Fibroblast of the aortic adventitia (primary cell): ENCODE measurements around the gene LRSAM1. TPM values are rescaled to one million over a fixed set of nuclear protein-coding genes. Genes with fewer than 3 reads are reported as not detected.

ENCODE experiments used
- DNase-seq: peaks from one replicate; pipeline ENCODE4 v3.0.0-alpha.2; 2010; ENCODE audit warnings: low read depth
- H3K4me3 ChIP-seq: 2 replicates; pipeline ENCODE4 v1.5.1; 2011; ENCODE audit warnings: low read depth, mild to moderate bottlenecking, control low read depth, low read length, moderate library complexity
- CTCF ChIP-seq: IDR thresholded peaks from 2 replicates; pipeline ENCODE4 v1.5.1; 2011; ENCODE audit warnings: mild to moderate bottlenecking, low read length, control low read depth, inconsistent platforms; ENCODE audit not compliant: insufficient read depth
- total RNA-seq: library from RNA; depleted of rRNA; stranded (reverse); fragments of >200 nt; gene quantifications from 2 replicates; pipeline ENCODE4 v1.2.3, GENCODE V29; 2012; ENCODE audit warnings: low replicate concordance

LRSAM1 gene
- total RNA-seq, 1 donor = 15.3 TPM

DNA sequence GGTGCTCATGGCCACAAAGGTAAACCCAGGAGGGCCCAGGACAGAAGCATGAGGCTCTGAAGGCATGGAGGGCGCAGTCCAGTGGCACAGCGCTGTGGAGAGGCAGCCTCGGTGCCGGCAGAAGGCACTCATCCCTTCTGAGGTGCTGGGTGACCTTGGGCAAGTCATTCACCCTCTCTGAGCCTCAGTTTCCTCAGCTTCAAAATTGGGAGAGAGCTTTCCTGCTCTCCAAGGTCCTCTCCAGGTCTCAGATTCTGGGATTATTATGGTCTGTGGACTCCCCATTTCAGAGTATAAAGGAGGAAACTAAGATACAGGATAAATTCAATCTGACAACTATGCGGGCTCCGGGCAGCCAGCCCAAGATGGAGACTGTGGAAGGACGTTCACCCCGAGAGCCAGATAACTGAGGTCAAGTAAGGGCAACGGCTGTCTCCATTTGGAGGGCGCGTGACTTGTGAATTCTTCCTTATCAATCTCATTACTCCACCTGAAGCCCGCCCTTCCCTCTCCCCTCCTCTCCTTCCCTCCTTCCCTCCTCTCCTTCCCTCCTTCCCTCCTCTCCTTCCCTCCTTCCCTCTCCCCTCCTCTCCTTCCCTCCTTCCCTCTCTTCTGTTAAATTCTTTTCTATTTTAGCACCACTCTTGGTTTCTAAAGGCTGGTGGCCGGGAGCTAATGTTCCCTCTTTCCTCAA, 58.1 kb downstream of the LRSAM1 start:
- H3K4me3 ChIP-seq = no peak overlapping the region
- TF ChIP-seq CTCF = no peak
- no peak for DNase-seq

- H3K4me3 ChIP-seq = no peak overlapping the region
- no peak for DNase-seq
- TF ChIP-seq CTCF = no peak
Observed at GRCh38 chr9:127509955-127510299, 58.6 kb downstream of the LRSAM1 start.

DNA sequence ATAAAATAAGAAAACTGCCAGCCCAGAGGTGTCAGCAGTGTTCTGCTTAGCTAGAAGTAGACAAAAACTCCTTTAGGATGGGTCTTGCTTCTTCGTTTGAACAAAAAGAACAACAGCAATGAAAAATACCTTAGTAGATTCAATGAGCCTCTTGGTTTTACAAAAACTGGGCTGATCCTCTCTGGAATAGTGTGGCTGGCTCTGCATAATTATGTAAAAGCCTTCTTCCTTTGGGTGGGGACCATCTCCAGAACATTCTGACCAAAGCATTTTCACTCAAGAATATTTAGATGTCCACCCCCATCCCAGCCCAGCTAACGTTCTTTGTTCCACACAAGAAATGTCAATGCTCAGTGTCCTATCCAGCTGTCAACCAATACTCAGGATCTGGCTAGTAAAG, 63.2 kb downstream of the LRSAM1 start:
- DNase-seq = no peak
- H3K4me3 ChIP-seq = no peak overlapping the region
- TF ChIP-seq CTCF = no peak

DNA sequence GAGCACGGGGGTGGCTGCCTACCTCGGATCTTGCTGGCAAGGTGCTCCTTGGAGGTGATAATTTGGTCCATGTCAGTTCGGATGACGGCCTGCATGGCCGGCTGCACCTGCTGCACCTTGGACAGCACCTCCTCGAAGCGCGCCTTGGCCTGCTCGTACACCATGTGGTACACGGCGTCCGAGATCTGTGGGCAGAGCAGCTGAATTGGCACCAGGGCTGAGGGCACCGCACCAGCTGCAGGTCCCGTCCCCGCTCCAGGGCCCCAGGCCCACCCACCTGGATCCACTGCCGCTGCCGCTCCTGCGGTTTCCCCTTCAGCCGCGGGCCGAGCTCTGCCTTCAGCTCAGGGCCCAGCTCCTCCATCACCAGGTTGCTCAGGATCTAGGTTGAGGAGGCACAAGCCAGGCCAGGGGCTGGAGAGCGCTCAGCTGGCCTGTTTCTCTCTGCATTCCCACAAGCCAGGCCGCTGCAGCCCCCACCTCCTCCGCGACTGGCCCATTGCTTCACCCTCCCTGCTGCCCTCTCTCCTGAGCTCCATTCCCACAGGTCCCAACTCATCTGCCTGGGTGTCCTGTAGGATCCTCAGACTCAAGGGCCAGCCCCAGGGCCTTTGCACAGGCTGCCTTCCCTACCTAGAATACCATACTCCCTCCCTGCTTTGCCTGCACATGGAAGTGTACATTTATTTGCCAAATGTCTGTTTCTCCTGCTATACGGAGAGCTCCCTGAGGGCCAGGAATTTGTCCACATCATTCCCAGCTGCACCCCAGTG, 65.7 kb downstream of the LRSAM1 start:
- H3K4me3 ChIP-seq = no peak overlapping the region
- no peak for TF ChIP-seq CTCF
- no peak for DNase-seq

DNA sequence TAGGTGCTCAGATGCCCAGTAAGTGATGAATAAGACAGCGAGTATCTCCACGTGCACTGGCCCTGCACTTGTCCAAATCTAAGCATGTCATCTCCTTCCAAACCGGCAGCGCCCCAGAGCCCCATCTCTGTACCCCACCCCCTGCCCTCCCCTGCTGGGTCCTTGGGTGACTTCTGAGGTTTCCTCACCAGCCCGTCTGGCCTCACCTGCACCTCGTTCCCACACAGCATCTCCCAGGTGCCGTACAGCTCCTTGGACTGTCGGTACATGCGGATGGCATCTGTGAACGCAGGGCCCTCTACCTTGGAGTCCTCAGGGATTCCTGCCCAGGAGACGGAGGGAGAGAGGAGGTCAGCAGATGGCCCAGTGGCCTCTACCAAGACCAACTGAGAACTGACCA, 66.3 kb downstream of the LRSAM1 start:
- DNase-seq = no peak
- TF ChIP-seq CTCF = no peak
- no peak overlapping the region for H3K4me3 ChIP-seq

DNA sequence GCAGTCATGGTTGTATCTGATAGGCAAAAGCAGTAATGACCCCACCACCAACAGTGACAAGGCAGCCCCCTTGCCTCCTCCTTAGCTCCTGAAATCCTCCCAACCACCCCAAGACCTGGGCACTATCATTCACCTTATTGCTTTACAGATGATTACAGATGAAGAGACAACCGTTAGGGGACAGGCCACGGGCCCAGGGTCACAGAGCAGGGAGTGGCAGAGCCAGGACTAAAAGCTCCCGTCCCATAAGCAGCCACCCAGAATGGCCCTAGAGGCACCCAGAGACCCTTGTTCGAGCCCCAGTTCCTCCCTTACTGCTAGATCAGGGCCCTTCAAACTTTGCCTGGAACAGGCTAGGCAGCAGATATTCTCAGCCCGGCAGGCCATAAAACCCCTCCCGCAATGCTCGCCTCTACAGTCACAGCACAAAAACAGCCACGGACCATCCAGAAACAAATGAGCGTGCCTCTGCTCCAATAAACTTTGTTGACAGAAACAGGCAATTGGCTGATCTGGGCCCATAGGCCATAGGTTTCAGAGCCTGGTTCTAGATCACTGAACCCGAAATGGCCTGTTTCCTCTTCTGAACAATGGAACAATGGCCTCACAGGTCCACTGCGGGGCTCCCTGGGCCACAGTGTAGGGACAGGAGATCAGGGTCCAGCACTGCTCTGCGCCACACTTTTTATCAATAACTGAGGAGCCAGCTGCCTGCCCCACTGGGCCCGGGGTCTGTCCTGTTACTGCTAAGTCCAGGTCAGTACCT, 67.0 kb downstream of the LRSAM1 start:
- no peak overlapping the region for H3K4me3 ChIP-seq
- no peak for DNase-seq
- TF ChIP-seq CTCF = no peak
